Raji (cell line): ENCODE data around the gene CUL1.

ENCODE experiments used
- POLR2A ChIP-seq: IDR thresholded peaks from 2 replicates; pipeline ENCODE4 v1.6.1; 2011; ENCODE audit warnings: low read depth, low read length, control low read depth; ENCODE audit not compliant: insufficient read depth

Gene CUL1

DNA sequence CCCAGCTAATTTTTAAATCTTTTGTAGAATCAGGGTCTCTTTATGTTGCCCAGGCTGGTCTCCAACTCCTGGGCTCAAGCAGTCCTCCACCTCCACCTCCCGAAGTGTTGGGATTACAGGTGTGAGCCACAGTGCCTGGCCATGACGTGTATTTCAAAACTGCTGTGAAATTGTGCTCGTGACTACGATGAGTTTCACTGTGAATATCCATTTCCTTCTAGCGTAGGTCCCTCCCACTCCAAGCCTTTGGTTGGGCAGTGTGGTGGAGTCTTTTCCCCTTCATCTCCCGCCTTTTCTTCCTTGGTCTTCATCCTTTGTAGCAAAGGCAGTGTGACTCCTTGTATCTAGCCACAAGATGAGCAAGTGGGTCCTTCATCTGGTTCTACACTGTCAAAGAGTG, 56.2 kb downstream of the CUL1 start:
- TF ChIP-seq POLR2A: no peak

DNA sequence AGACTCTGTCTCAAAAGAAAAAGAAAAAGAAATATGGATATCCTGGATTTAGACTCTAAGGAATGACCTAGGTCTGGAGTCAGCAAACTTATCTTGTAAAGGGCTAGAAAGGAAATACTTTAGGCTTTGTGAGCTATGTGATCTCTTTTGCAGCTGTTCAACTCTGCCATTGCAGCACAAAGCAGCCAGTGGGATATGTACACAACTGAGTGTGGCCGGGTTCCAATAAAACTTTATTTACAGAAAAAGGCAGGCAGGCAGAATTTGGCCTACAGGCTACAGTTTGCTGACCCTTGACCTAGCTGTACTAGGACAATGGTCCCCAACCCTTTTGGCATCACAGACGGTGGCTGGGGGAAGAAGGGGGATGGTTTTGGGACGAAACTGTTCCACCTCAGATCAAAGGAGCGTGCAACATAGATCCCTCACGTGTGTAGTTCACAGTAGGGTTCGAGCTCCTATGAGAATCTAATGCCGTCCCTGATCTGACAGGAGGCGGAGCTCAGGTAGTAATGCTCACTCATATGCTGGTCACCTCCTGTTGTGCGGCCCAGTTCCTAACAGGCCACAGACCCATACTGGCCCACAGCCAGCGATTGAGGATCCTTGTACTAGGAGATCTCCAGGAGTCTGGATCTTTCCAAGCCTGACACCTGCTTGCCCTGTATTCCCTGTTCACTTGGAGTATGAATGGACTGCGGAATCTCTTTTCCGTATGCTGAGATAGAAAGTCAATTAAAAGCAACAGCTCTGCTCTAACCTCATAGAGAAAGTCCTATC, 63.0 kb downstream of the CUL1 start:
- no peak for TF ChIP-seq POLR2A

DNA sequence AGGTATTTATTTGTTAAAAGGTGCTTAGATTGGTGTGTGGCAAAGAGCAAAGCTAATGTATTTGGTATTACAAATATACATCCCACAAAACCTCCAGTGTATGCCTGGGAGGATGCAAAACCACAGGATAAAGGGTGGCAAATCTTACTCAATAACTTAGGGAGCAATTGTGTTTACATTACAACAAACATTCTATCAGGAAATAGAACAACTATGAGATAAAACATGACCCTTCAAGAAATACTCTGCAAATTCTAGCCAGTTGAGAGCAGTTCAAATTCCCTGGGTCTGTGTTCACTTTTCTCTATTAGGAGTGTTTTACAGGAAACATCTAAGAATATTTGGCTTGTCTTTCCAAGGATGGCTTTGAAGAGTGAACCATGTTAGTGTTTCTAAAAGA, 64.9 kb downstream of the CUL1 start:
- no peak for TF ChIP-seq POLR2A

DNA sequence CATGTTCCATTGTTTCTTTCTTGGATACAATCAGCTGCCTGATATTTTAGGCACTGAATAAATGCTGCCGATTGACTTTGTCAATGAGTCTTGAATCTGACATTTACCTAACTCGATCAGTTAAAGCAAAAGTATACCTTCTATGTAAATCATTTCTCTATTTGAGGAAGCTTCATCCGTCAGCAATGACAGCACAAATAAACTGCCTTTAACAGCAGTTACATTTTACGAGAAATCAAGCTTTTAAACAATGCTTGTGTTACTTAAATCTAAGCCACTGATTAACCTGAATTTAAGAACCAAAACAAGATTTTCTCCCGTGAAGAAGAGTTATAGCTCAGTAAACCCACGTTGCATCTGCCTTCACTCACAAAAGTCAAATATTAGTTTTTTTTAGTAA, 71.3 kb downstream of the CUL1 start:
- no peak for TF ChIP-seq POLR2A

DNA sequence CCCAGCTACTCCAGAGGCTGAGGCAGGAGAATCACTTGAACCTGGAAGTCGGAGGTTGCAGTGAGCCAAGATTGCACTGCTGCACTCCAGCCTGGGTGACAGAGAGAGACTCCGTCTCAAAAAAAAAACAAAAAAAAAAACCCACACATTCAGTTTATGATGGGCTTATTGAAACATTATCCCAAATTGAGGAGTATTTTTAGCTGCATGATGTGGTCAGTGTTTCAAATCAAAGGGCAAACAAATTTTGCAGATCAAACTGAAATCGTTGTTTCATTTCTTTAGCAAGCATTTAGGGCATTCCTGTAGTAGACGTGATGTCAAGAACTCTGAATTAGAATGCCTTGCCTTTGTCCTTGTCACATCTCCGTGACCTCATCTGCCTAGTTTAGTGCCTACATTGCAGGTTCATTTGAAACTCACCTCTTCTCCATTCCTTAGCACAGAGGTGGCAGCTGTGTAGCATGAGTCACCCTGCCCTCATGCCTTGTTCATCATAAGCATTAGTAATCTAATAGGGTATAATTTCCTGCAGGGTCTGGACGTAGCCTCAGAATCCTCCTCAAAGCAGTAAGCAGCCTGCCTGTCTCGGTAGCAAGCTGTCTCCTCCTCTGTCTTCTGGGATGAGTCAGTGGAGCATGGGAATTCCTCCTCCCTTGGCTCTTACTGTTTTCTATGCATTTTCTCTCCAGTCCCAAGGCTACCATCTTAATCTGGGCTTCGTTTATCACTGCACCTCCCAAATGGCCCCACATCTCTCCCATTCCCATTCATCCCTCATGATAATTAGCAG, 73.8 kb downstream of the CUL1 start:
- no peak for TF ChIP-seq POLR2A

DNA sequence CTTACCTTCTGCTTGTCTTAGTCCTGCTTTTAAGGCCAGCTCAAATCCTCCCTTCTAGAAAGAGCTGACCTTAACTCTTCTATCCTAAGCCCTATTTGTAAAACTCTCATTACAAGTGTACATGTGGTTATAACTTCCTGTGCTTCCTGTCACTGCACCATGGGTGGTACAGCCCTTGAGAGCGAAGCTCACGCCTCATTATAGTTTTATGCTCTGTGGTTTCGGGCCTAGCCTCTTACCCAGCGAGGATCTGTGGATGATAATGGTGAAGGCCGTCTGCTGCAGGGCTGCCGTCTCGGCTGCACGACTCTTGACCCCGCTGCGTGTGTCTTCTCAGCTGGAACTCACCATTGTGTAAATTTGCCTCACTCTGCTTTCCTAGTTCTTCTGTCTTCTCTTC, 74.6 kb downstream of the CUL1 start:
- TF ChIP-seq POLR2A: no peak

DNA sequence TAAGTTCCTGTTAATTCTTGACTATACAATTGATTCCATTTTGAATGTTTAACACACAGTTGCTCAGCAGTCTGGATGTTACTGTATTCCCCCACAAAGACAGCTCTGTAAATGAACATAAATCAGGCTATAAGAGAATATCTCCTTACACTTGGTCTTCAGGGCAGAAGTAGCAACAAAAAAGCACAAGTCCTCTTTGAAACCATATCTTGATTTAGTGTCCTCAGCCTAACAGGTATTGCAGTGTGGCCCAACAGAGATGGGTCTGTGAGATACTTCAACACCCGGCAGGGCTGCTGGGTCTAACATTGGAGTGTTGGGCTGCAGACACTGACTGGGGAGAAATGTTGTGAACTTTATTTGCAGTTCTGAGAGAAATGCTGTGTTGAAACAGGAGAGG, 75.8 kb downstream of the CUL1 start:
- no peak for TF ChIP-seq POLR2A

DNA sequence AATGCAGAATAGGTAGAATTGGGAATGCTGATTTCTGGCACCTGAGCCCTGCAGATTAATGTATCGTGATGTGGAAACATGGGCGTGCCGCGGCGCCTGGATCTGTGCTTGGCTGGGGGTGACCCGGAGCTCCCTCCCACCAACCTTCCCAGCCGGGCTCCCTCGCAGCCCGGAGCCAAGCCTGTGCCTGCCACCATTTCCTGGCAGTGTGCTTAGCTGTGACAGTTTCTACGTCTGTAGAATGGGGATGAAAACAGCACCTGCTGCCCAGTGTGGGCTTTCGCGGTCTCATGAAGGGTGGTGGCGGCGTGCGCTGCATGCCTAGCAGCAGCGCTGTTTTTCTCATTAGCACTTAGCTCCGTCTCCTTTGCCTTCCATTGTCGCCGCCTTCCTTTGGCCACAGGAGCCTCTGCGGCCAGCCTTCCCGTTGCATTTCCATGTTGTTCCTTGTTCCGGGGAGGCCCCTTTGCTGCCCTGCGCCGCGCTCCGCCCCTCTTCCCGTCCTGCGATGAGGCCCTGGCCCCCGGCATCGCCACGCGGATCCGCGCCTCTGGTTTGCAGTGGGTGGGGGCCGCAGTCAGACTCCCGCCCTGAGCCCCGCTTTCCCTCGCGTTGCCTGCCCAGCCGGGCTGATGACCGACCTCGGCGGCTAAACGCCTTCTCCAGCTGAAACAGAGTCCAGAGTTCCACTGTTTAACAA, 84.2 kb downstream of the CUL1 start:
- TF ChIP-seq POLR2A: no peak

DNA sequence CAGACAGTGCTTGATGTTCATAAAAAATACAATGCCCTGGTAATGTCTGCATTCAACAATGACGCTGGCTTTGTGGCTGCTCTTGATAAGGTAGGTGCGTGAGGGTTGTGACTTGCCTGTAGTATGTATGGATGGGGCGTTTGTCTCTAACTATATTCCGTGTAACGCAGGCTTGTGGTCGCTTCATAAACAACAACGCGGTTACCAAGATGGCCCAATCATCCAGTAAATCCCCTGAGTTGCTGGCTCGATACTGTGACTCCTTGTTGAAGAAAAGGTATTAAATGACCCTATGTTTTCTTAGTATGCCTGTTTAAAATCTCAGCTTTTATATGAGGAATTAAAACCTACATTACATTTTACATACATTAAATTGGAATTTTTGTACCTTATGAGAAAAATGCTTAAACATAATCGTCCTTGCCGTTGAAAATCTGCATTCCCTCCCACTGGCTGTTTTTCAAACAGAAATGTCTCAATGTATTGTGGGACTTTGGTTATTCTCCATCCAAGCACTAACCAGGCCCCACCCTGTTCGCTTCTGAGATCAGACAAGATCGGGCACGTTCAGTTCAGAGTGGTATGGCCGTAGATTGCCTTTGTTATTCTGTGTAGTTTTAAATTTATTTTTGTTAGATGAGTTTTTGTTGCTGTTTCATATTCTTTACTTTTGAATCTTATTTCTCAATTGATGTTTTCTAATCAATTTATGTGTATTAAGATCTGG, 85.3 kb downstream of the CUL1 start:
- TF ChIP-seq POLR2A: no peak

DNA sequence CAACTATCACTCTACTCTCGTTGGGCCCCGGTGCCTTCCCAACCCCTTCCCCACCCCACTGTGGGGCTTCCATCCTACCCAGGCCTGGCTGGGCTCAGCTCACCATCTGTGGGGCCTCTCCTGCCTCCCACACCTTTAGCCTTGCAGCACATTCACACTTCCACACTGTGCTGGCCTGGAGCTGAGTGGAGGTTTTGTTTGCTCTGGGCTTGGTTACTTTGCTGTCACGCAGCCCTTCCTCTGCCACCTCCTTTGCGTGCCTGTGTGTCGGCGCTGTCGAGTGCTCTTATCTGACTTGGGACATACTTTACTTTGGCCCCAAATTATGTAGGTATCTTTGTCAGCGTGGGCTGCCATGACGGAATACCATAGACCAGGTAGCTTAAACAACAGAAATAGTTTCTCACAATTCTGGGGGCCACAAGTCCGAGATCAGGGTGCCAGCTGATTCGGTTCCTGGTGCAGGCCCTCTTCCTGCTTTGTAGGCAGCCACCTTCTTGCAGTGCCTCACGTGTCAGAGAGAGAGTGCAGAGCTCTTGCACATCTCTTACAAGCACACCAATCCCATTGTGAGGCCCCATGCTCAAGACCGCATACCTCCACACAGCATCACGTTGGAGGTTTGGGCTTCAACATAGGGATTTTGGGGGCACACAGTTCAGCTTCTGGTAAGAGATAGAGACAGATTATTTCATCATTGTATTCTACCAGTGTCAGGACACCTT, 89.0 kb downstream of the CUL1 start:
- TF ChIP-seq POLR2A: no peak

DNA sequence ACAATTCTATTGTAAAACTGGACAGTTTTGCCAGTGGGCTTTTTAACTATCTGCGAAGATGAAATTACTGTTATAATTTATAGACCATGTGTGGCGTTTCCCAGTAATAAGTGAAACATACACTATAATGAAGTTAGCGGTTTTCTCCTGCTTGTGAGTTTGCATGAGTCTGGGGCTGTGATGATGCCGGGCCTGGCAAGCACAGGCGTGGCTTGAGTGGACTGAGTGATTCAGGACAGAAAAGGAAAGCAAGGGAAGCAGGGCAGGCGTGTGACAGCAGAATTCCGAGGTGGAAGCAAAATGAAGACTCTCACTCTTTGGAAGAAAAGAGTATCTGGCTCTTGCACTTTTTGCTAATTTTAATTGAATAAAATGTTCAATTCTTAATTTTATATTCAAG, 90.5 kb downstream of the CUL1 start:
- TF ChIP-seq POLR2A: no peak

DNA sequence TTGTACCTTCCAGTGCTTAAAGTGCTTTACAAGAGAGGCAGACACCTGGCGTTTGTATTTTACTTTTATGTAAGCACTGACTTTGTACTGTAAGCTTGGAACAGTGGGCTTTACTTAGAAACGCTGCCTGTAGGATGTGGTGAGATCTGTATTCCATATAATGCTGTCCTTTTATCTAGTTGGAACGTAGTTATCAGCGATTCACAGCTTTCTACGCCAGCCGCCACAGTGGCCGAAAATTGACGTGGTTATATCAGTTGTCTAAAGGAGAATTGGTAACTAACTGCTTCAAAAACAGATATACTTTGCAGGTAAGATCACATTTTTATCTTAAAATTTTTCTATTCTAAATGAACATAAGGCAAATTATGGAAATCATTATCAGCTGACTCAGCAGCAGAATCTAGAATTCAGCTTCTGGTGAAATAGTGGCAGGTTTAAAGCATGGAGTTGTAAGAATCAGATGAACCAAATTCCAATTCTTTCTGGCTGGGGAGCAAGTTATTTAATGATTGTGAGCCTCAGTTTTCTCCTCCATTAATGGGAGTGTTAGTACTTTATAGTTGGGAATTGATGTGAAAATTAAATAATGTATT, 91.5 kb downstream of the CUL1 start:
- no peak for TF ChIP-seq POLR2A

DNA sequence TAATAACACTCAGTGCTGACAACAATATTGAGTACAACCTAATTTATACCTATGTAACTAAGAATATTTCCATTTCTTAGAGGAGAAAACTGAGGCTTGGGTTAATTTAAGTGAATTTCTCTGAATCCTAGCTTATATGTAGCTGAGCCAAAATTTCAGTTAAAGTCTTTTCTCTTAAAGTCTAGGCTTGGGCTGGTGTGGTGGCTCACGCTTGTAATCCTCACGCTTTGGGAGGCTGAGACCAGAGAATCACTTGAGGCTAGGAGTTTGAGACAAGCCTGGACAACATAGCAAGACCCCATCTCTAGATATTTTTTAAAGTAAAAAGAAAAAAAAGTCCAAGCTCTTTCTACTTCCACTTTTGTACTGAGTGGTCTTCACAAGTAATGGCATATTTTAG, 92.1 kb downstream of the CUL1 start:
- no peak for TF ChIP-seq POLR2A

DNA sequence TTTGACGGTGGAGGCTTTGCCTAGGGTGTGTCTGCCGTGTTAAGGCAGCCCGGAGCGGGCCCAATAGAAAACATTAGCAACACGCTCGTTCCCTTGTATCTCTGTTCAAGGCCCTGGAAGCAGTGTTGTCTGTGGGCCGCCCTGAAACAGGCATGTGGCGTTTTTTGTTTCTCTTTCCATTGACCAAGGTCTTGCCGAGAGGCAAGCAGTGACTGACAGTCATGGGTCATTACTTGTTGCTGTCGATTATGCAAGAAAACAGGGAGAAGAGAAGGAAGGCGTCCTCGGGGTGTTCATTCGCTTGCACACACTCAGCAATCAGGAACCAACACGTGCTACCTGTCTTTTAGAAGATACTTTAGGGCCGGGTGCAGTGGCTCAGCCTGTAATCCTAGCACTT, 92.8 kb downstream of the CUL1 start:
- no peak for TF ChIP-seq POLR2A
